ENCODE data around the gene TRIM39.

DNA sequence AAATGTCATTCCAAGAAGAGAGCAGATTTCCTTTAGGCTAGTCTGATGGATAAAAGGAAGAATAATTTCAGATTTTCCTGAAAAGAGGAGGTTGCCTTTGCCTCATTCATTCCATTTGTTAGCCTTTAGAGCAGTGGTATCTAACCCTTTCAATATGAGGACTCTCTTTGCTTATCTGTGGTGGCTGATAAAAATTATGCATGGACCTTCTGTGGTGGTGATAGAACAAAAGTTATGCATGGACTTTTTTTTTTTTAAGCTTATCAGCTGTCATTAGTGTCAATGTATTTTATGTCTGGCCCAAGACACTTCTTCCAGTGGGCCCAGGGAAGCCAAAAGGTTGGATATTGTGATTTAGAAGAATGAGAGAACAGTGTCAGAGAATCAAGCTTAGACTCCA, 1.7 kb downstream of the TRIM39 start:
- no peak for TF ChIP-seq EZH2 (IDR thresholded peaks at IDR 0.05; ENCODE audit: borderline replicate concordance, insufficient read depth, low read length, poor library complexity, severe bottlenecking)
- TF ChIP-seq POLR2AphosphoS5 (IDR thresholded peaks at IDR 0.05), result no peak
- TF ChIP-seq, protein P1, sequence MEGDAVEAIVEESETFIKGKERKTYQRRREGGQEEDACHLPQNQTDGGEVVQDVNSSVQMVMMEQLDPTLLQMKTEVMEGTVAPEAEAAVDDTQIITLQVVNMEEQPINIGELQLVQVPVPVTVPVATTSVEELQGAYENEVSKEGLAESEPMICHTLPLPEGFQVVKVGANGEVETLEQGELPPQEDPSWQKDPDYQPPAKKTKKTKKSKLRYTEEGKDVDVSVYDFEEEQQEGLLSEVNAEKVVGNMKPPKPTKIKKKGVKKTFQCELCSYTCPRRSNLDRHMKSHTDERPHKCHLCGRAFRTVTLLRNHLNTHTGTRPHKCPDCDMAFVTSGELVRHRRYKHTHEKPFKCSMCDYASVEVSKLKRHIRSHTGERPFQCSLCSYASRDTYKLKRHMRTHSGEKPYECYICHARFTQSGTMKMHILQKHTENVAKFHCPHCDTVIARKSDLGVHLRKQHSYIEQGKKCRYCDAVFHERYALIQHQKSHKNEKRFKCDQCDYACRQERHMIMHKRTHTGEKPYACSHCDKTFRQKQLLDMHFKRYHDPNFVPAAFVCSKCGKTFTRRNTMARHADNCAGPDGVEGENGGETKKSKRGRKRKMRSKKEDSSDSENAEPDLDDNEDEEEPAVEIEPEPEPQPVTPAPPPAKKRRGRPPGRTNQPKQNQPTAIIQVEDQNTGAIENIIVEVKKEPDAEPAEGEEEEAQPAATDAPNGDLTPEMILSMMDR (IDR thresholded peaks at IDR 0.05; ENCODE audit: poor library complexity, severe bottlenecking), result no peak
- no peak for TF ChIP-seq MXI1 (conservative IDR thresholded peaks at IDR 0.05; ENCODE audit: poor library complexity, severe bottlenecking)
- no peak for TF ChIP-seq EP300 (conservative IDR thresholded peaks at IDR 0.05; ENCODE audit: poor library complexity, severe bottlenecking)
- TF ChIP-seq, protein P2, sequence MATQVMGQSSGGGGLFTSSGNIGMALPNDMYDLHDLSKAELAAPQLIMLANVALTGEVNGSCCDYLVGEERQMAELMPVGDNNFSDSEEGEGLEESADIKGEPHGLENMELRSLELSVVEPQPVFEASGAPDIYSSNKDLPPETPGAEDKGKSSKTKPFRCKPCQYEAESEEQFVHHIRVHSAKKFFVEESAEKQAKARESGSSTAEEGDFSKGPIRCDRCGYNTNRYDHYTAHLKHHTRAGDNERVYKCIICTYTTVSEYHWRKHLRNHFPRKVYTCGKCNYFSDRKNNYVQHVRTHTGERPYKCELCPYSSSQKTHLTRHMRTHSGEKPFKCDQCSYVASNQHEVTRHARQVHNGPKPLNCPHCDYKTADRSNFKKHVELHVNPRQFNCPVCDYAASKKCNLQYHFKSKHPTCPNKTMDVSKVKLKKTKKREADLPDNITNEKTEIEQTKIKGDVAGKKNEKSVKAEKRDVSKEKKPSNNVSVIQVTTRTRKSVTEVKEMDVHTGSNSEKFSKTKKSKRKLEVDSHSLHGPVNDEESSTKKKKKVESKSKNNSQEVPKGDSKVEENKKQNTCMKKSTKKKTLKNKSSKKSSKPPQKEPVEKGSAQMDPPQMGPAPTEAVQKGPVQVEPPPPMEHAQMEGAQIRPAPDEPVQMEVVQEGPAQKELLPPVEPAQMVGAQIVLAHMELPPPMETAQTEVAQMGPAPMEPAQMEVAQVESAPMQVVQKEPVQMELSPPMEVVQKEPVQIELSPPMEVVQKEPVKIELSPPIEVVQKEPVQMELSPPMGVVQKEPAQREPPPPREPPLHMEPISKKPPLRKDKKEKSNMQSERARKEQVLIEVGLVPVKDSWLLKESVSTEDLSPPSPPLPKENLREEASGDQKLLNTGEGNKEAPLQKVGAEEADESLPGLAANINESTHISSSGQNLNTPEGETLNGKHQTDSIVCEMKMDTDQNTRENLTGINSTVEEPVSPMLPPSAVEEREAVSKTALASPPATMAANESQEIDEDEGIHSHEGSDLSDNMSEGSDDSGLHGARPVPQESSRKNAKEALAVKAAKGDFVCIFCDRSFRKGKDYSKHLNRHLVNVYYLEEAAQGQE (IDR thresholded peaks at IDR 0.05; ENCODE audit: borderline replicate concordance), result no peak
- no peak for TF ChIP-seq RAD21 (conservative IDR thresholded peaks at IDR 0.05)
- no peak for TF ChIP-seq TAF1 (IDR thresholded peaks at IDR 0.05; ENCODE audit: low read depth)
- no peak for TF ChIP-seq SMC3 (conservative IDR thresholded peaks at IDR 0.05; ENCODE audit: poor library complexity)
